Measurements from ENCODE around the gene ABR. TPM values are rescaled to one million over a fixed set of nuclear protein-coding genes. Genes with fewer than 3 reads are reported as not detected.

The ABR gene
- total and polyA plus RNA-seq, 2 of the 8 experiments (the other 6 are each of a cell fraction or from before 2014, with no cell fraction given) = 44.8 to 47.2 TPM

DNA sequence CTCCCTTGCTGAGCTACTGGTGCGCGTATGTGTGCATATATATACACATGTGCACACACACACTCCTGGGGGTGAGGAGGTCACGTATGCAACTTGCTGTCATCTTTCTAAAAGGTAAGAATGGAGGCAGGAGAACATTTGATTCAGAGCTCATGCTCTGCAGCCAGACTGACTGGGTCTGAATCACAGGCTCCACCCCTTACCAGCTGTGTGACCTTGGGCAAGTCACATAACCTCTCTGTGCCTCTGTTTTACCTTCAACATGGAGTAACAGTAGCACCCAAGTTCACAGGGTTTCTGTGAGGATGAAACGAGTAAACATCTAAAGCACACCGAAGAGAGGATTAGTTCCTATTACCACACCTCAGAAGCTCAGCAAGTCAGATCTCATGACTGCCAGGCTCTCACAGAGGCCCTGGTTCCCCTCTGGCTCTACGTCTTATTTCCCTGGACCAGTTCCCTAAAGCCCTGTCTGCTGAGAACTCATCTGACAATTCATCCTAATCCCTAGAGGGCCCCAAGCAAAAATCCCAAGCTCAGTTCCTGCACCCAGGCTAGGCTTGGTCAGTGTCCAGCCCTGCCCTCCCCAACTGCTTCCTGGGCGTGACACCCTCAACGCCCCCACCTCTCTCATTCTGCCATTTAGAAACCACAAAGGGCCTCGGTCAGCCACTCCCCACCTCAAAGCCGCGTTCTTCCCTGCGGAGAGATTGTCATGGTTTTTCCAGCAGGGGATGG is 28.7 kb downstream of the ABR start:
- Histone ChIP-seq H2BK12ac (ENCODE audit: low read depth, low read length) (no peak overlapping the region), H3K36me3 (ENCODE audit: control insufficient read depth in 2 of 4, insufficient read depth in 4 of 4, low read length in 3 of 4) (no peaks in the 10 kb centered on the region), H3K4me3 (ENCODE audit: extremely low read depth in 1 of 4, insufficient read depth in 2 of 4, low read depth in 3 of 4, low read length in 4 of 4) (no peak overlapping the region), H3K79me1 (ENCODE audit: low read depth, low read length) (peaks cover 3% of the 10 kb centered on the region), H3K18ac (ENCODE audit: extremely low read depth, low read length) (no peak overlapping the region), H2BK20ac (ENCODE audit: low read length) (no peak overlapping the region), H3K23me2 (ENCODE audit: low read depth, low read length) (no peaks in the 10 kb centered on the region), H3K9ac (replicated peaks in 1 of 4; ENCODE audit: extremely low read depth in 1 of 4, low read depth in 3 of 4, low read length in 3 of 4) (no peak overlapping the region), H4K5ac (ENCODE audit: insufficient read length, low read depth, low read length) (no peak overlapping the region), H3K4ac (replicated peaks; ENCODE audit: insufficient read length, low read depth, low read length) (no peak overlapping the region), H3K4me2 (ENCODE audit: insufficient read depth in 1 of 2, low read depth in 2 of 2, low read length in 2 of 2) (no peak overlapping the region), H3K27ac (ENCODE audit: low read depth, low read length) (no peak overlapping the region), H3K56ac (replicated peaks; ENCODE audit: insufficient read length, low read depth, low read length) (no peak overlapping the region), H3K14ac (ENCODE audit: insufficient read length) (no peak overlapping the region), H3K23ac (ENCODE audit: insufficient read length) (no peak overlapping the region), H2AK5ac (ENCODE audit: low read depth, low read length) (no peak overlapping the region), H4K20me1 (replicated peaks in 1 of 2; ENCODE audit: control insufficient read depth in 1 of 2, insufficient read depth in 2 of 2, low read length in 2 of 2) (peaks cover 0 to 7% of the 10 kb centered on the region in 2 experiments), H2BK120ac (replicated peaks; ENCODE audit: low read depth, low read length) (no peak overlapping the region), H3K27me3 (replicated peaks in 1 of 4; ENCODE audit: control insufficient read depth in 3 of 4, extremely low read depth in 1 of 4, insufficient read depth in 3 of 4, low read length in 3 of 4) (no peaks in the 10 kb centered on the region), H2AFZ (ENCODE audit: low read length) (no peak overlapping the region), H3K9me3 (ENCODE audit: insufficient read depth in 2 of 2, low read depth in 1 of 2, low read length in 1 of 2) (no peaks in the 10 kb centered on the region; a peak in 1 of 4 replicates), H2BK5ac (ENCODE audit: low read depth, low read length) (no peak overlapping the region), H4K91ac (replicated peaks; ENCODE audit: insufficient read length, low read length) (no peak overlapping the region), H2BK15ac (ENCODE audit: low read length) (no peak overlapping the region), H4K8ac (ENCODE audit: extremely low read depth, insufficient read depth, low read length) (no peak overlapping the region), H3K4me1 (replicated peaks in 1 of 4; ENCODE audit: control insufficient read depth in 3 of 4, insufficient read depth in 4 of 4, low read length in 3 of 4) (peaks cover 0 to 5% (median 0%) of the 10 kb centered on the region in 4 experiments; a peak in 2 of 7 replicates), H3K79me2 (ENCODE audit: control insufficient read depth in 1 of 2, insufficient read depth in 2 of 2, low read length in 2 of 2) (no peaks in the 10 kb centered on the region)
- TF ChIP-seq MAFK (IDR thresholded peaks at IDR 0.05; ENCODE audit: low read depth, low read length) (no peak), SP1 (IDR thresholded peaks at IDR 0.05; ENCODE audit: low read depth, low read length) (no peak), TBP (IDR thresholded peaks at IDR 0.05; ENCODE audit: low read depth, low read length) (no peak), KDM1A (IDR thresholded peaks at IDR 0.05; ENCODE audit: borderline replicate concordance, low read length) (0 out of 2 replicates have a peak, but pooled peaks have one; percentile 41), SIN3A (conservative IDR thresholded peaks at IDR 0.05 in 1 of 2, IDR thresholded peaks at IDR 0.05 in 1 of 2; ENCODE audit: low read depth in 1 of 2, low read length in 2 of 2) (no peak), POLR2A (IDR thresholded peaks at IDR 0.05; ENCODE audit: control extremely low read depth in 1 of 2, low read depth in 2 of 2, low read length in 2 of 2) (no peak), SP4 (IDR thresholded peaks at IDR 0.05; ENCODE audit: low read length) (no peak)
- TF ChIP-seq, protein P1, sequence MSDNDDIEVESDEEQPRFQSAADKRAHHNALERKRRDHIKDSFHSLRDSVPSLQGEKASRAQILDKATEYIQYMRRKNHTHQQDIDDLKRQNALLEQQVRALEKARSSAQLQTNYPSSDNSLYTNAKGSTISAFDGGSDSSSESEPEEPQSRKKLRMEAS (IDR thresholded peaks at IDR 0.05) = no peak
- 87% methylated on average over 12 of the region's 12 CpGs; no CpG with 5 or more reads in 1 of the 2 experiments for WGBS, 2 experiments (ENCODE audit: extremely low coverage in 1 of 2, insufficient coverage in 1 of 2, insufficient read length in 1 of 2, insufficient replicate concordance in 2 of 2, low coverage in 1 of 2, low lambda C conversion rate in 2 of 2, missing lambda C conversion rate in 1 of 2)
- no peak for FAIRE-seq
- no peak for DNase-seq (ENCODE audit: low read depth in 1 of 2, low spot score in 2 of 2)
- CTCF ChIA-PET (ENCODE audit: partially characterized antibody) = interaction anchor here (0.5 to 11.3 kb wide), 6 partner anchors 11 to 200 kb away, joined by 3 to 178 read pairs (median 8); no protein-coding TSS in a partner anchor
- POLR2A ChIA-PET (ENCODE audit: partially characterized antibody) = interaction anchor here (0.6 to 1.3 kb wide), 2 partner anchors 11 to 178 kb away, joined by 4 read pairs; no protein-coding TSS in a partner anchor
